HG03064 (cell line): Measurements from ENCODE around the gene KLK4.
"Not testable (repeated sequence)": the region's sequence is repeated elsewhere in the genome, so short reads cannot be mapped to it uniquely, and the experiment has no call there.

Experiments used
- ATAC-seq: cut with Tn5 transposase; IDR thresholded peaks from one replicate; pipeline ENCODE4 v1.9.1; 2021; ENCODE audit warnings: low read depth; ENCODE audit not compliant: unreplicated experiment

The KLK4 gene

GRCh38 chr19:50916069-50916468 is 4.9 kb upstream of the KLK4 start:
- no peak for ATAC-seq

GRCh38 chr19:50912727-50913716 is 1.8 kb upstream of the KLK4 start:
- no peak for ATAC-seq

GRCh38 chr19:50912102-50912599 is 956 bp upstream of the KLK4 start:
- ATAC-seq, result no peak

- no peak for ATAC-seq
Observed at GRCh38 chr19:50910722-50911121, 473 bp downstream of the KLK4 start.

- no peak for ATAC-seq
Observed at GRCh38 chr19:50909240-50910070, 1.7 kb downstream of the KLK4 start.

- no peak for ATAC-seq
Observed at GRCh38 chr19:50908336-50908735, 2.9 kb downstream of the KLK4 start.

- no peak for ATAC-seq
Observed at GRCh38 chr19:50906217-50906616, 5.0 kb downstream of the KLK4 start.

GRCh38 chr19:50902640-50903039 is 8.6 kb downstream of the KLK4 start:
- no peak for ATAC-seq

GRCh38 chr19:50899569-50899968 is 11.6 kb downstream of the KLK4 start:
- ATAC-seq, result no peak

- ATAC-seq, result no peak
Observed at GRCh38 chr19:50898018-50898417, 13.2 kb downstream of the KLK4 start.

GRCh38 chr19:50897612-50898011 is 13.6 kb downstream of the KLK4 start:
- ATAC-seq, result no peak

- ATAC-seq, result peak; percentile 21
Observed at GRCh38 chr19:50897191-50897607, 14.0 kb downstream of the KLK4 start.

GRCh38 chr19:50896591-50897190 is 14.5 kb downstream of the KLK4 start:
- peak; percentile 69 for ATAC-seq

GRCh38 chr19:50896089-50896590 is 15.1 kb downstream of the KLK4 start:
- not testable (repeated sequence) for ATAC-seq

GRCh38 chr19:50894478-50895356 is 16.5 kb downstream of the KLK4 start:
- ATAC-seq, result no peak

- ATAC-seq, result no peak
Observed at GRCh38 chr19:50893047-50893736, 18.0 kb downstream of the KLK4 start.

GRCh38 chr19:50891253-50891625 is 20.0 kb downstream of the KLK4 start:
- no peak for ATAC-seq

- no peak for ATAC-seq
Observed at GRCh38 chr19:50890422-50891252, 20.6 kb downstream of the KLK4 start.
